Tibial nerve (tissue), 4 donors: ENCODE results near the gene CNIH3.

Experiments used
- CTCF ChIP-seq, 5 experiments: fragments of 200-600 bp in 3 of 5; fragments of 450-650 bp in 2 of 5; sonication (generic) in 3 of 5; IDR thresholded peaks; one replicate each; pipeline ENCODE4 v1.5.1; 2016 to 2019; ENCODE audit warnings: antibody characterized with exemption in 5 of 5, mild to moderate bottlenecking in 3 of 5, moderate library complexity in 2 of 5
- EP300 ChIP-seq, 2 donors: sonication (generic); formaldehyde crosslinking; IDR thresholded peaks; one replicate each; pipeline ENCODE4 v1.6.1; 2017; ENCODE audit warnings: antibody characterized with exemption in 2 of 2, mild to moderate bottlenecking in 1 of 2
- POLR2A ChIP-seq, 2 donors: fragments of 450-650 bp; IDR thresholded peaks; one replicate each; pipeline ENCODE4 v1.6.1; 2017; ENCODE audit warnings: antibody characterized with exemption in 2 of 2, mild to moderate bottlenecking in 2 of 2, moderate library complexity in 2 of 2

GRCh38 chr1:224714553-224714952 lies 98.4 kb downstream of the CNIH3 start:
- TF ChIP-seq CTCF (IDR thresholded peaks at IDR 0.05) (no peak), POLR2A (IDR thresholded peaks at IDR 0.05) (no peak), EP300 (IDR thresholded peaks at IDR 0.05) (no peak)
